Suppressor macrophage treated with lipopolysaccharide for 1 hour (primary cell): Measurements from ENCODE around the gene NAT14.

Experiments used
- DNase-seq, 3 donors: peaks; one replicate each; pipeline ENCODE4 v3.0.0-alpha.2; 2020 to 2022

The NAT14 gene

DNA sequence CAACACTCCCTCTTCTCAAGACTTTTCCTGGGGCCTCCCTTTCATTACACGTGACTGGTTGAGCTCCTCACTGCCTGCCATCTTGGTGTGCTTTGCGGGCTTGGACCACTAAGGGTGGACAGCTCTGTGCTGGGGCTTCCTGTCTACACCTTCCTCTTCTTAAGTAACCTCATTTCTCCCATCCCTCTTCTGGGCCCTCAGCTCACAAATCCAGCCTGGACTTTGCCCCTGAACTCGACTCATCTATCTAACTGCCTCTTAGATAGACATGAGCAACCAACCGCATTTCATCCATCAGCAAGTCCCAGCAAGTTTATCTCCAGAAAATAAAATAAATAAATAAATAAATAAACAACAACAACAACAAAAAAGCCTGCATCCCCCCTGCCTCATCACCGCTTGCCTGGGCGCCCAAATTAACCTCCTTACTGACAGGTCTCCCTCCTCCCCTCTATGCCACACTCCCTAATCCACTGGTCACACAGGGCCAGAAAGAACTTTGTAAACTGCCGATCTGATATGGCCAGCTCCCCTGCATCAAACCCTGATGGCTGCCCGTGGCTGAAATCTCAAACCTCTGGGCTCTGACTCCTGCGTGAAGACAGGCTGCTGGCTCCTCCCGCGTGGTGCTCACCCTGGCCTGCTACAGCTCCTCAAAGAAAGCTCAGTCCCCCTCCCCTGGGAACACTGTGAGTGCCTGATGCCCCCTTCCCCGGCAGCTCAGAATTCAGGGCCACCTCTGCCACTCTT is 31.3 kb upstream of the NAT14 start:
- DNase-seq = no peak

DNA sequence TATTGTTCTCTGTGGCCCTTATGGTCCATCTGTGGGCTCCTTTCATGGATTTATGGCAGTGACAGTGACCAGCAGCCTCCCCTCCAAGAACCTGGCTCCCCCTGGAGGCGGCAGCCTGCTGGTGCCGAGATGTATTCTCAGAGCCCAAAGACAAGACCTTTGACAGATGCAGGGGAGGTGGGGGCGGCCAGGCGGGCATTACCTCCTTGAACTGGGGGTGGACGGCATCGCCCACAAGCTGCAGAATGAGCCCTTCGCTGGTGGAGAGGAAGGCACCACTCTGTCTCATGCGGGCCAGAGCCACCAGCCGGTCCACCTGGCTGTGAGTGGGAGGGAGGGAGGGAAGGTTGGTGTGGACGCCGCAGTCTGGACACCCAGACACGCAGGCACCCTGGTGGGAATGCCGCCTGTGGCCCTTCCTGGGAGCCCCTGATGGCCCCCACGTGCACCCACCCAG is 30.2 kb upstream of the NAT14 start:
- peak; percentile 60 to 78 (median 65) for DNase-seq

DNA sequence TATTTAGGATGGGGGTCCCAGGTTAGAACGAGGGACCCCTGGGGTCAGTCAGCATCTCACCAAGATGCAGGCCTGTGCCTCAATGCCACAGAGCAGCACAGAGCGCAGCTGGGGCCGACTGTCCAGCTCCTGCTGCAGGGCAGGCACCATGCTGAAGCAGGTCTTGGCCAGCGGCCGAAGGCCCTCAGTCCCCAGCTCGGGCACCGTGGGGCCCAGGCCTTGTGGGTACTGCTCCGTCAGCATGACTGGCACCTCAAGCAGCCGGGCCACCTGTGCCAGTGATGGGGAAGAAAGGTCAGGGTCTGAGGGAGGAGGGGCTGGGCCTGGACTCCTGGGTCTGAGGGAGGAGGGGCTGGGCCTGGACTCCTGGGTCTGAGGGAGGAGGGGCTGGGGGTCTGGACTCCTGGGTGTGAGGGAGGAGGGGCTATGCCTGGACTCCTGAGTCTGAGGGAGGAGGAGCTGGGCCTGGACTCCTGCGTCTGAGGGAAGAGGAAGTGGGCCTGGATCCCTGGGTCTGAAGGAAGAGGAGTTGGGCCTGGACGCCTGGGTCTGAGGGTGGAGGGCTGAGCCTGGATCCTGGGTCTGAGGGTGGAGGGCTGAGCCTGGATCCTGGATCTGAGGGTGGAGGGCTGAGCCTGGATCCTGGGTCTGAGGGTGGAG is 29.3 kb upstream of the NAT14 start:
- no peak for DNase-seq

DNA sequence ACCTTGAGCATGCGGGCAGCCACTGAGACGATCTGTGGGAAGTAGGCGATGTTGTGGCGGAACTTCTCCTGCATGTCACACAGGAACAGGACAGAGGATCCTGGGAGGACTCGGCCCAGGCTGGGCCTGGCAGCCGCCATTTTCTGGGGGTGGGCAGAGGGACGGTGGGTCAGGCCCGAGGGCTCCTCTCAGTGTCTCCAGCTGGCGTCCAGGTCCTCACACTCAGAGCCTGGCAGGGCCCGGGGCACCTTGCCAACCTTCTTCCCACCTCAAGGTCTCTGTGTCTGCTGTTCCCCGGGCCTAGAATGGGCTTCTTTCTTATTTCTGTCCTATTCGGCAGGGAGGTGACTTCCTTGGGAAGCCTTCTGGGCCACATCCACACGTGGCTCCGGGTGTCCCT is 28.6 kb upstream of the NAT14 start:
- no peak for DNase-seq

DNA sequence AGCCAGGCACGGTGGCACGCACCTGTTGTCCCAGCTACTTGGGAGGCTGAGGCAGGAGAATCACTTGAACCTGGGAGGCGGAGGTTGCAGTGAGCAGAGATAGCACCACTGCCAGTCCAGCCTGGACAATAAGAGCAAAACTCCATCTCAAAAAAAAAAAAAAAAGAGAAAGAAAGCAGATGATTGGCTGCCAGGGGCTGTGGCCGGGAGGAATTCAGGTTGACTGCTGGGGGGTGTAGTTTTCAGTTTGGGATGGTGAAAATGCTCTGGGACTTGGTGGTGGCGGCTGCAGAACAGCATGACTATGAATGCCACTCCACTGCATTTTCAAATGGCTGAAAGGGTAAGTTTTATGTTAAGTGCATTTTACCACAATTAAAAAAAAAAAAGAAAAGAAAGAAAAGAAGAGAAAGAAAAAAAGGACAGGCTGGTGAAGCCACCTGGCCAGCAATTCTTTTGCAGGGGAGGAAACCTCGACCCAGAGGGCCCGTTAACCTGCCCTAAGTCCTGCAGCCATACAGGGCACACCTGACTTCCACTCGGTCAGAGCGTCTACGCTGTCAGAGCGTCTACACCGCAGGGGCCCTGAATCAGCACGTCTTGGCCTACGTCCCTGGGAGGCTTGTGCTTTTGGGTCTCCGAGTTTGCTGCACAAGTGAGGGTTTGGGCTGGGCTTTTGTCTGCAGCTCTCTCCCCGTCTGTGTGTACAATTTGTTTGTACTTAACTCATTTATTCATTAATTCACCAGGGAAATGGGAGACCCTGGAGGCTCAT is 27.1 kb upstream of the NAT14 start:
- no peak for DNase-seq

DNA sequence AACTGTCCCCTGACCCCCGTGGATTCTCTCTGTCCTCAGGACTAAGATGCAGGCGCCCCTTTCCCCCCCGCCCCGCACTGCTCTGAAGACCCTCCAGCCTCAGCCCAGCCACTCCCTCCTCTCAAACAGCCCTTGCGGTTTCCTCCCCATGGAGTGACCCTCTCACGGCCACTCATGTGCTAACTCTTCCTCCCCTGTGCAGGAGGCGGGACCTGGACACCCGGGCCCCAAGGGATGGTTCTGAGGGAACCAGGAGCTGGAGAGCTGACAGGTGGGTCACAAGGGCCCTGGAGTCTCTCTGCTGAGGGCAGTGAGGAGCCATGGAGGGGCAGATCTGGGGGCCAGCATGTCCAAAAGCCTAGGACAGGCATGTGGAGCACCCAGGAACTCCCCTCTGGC is 25.4 kb upstream of the NAT14 start:
- no peak for DNase-seq

DNA sequence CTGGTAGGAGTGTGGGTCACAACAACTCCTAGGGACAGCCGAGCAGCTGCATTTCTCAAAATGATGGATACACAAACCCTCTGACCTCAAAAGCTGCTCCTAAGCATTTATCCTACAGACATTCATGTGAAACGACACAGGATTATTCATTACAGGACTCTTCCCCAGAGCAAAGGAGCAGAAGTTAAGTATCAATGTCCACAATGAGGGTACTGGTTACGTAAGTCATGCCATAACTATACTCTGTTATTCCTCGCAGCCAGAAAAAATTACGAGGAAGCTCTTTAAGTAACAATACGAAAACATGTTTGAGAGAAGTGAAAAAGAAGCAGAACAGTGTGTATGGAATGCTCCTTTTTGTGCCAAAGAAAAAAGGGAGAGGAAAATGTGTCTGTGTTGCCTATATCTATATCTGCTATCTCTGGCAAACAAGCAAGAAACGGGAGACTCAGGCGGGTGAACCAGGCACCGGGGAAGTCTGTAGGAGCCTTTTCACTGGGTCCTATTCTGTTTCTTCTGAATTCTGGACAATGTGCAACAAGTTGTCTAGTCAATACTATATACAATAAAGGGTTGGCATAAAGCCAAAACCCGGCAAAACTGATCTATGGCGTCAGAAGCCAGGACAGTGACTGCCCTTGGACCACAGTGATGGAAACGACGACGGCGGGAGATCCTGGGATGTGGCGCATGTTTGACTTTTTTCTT is 24.9 kb upstream of the NAT14 start:
- DNase-seq = no peak

DNA sequence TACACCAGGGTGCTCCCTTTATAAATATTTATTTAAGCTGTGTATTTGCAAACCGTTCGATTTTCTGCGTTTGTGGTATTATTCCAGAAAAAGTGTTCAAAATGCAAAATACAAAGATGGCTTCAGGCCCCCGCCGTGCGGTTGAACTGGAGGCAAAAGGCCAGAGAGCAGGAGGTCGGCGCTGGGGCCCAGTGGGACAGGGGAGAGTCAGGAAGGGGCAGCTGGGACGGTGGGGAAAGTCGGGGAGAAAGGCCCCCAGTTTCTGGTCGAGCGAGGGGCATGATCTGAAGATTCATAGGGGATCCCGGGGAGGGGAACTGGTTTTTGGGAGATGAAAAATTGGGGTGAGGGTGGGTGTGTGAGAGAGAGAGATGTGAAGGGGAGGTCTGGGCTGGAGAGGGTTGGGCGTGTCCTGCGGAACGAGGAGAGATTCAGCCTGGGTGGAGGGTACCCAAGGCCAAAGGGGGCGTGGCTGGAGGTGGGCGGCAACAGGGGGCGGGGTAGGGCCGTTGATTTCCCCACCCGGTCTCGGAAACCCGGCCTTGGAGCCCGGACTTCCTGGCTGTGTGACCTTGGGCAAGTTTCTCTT is 24.2 kb upstream of the NAT14 start:
- peak; percentile 63 to 78 (median 69) for DNase-seq

DNA sequence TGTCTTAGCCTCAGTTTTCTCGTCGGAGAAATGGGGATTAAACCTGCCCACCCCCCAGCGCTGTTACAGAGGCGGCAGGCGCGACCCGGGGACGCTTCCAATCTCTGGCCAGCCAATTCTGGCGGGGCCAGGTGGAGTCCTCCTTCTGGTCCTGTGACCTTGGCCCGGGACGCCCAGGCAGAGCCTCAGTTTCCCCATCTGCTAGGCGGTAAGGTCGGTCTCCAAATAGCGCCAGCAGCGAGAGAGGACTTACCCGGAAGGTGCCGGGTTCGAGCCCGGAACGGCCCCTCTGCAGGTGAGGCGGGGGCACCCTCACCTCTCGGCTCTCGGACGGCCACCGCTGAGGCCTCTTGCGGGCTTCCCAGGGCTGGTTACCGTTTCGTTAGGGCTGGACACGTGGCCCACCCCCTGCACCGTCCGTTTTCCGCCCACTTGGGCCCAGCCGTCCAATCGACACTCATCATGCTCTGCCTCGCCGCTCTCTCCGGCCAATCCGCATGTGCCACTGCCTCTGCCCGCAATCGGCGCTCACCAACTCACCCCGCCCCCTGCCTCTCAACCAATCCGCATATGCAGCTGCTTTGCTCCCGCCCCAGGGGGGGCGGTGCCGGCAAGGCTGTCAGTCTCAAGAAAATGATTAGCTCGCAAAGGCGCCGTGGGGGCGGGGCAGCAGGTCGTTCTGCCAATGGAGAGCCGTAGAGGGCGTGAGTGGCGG is 23.6 kb upstream of the NAT14 start, which contains the start of gene ISOC2:
Gene ISOC2 (minus strand): TSS at position 384 of the 715 bp plus-strand sequence. CDS start 5,156 bp downstream, outside the sequence.
- DNase-seq = peak; percentile 100

DNA sequence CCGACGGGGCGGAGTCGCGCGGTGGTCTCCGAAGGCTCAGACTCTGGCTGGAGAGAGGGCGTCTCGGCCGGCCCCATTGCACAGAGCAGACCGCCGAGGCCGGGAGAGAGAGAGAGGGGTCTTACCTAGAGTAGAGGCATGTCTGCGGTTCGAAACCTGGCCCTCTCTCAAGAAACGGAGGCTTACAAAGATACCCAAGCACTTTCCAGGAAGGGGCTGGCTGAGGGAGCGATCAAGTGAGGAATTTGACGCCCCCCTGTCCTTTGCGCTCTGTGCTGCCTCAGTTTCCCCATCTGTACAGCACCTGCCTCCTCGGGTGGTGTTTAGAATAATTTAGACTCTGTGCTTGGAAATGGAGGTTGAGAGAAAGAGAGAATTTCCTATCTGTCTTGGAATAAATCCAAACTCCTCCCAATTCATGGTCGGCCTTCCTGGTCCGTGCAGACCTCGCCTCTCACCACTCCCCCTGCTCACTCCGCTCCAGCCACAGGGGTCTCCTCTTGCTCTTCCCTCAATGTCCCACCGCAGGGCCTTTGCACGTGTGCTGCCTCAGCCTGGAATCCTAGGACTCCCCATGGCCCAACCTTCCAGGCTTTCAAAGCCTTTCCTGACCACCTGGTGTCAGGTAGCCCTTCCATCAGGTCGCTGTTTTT is 22.9 kb upstream of the NAT14 start:
- peak; percentile 37 to 42 (median 38) for DNase-seq

DNA sequence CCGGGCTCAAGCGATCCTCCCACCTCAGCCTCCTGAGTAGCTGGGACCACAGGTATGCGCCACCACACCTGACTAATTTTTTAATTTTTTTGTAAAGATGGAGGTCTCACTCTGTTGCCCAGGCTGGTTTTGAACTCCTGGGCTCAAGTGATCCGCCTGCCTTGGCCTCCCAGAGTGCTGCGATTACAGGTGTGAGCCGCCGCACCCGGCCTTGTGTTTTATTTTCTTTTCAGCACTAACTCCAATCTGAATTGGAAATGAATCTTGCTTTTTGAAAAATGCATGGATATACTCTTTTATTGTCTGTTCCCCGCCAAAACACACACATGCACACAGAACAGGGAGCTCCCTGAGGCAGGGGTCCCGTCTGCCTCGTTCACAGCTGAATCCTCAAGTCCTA is 22.3 kb upstream of the NAT14 start:
- no peak for DNase-seq

DNA sequence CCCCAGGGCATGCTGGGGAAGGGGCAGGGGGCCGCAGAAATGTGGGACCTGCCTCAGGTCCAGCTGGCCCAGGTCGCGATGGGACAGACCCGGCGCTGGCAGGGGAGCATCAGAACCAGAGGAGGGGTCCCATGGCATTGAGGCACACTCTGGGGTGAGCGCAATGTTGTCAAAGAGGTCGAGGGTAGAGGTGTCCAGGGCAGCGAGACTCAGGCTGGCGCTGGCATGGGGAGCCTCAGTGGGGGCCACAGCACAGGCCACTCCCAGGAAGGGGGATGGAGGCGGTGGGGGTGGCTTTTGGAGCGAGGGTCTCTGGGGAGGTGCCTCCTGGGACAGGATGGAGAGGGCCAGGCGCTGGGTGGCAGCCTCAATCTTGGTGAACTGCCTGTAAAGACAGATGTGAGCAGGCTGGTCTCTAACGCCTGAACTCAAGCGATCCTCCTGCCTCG is 21.4 kb upstream of the NAT14 start:
- no peak for DNase-seq

DNA sequence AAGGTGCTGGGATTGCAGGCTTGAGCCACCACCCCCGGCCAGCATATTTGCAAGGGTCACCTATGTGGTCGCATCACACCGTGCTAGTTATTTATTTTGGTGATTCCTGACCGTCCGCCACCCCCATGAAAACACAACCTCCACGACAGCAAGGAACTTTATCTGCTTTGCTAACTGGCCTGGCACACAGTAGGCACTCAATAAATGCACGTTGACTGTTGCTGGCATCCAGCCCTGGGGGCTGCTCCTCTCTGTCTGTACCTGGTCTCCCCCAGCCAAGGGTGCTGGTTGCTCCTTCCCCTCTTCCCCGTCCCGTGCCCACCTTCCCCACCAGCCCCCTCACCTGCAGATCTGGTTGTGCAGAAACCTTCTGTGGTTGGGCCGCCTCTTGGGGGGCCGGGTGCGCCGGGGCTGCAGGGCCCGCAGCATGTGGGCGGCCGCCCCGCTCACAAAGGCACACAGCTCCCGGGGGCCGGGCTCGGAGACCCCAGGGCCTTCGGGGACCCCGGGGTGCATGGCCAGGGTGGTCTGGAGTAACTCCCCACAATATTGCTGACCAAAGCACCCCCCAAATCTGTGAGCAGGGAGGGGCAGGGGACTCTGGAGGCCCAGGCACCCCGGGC is 20.8 kb upstream of the NAT14 start:
- DNase-seq = no peak

DNA sequence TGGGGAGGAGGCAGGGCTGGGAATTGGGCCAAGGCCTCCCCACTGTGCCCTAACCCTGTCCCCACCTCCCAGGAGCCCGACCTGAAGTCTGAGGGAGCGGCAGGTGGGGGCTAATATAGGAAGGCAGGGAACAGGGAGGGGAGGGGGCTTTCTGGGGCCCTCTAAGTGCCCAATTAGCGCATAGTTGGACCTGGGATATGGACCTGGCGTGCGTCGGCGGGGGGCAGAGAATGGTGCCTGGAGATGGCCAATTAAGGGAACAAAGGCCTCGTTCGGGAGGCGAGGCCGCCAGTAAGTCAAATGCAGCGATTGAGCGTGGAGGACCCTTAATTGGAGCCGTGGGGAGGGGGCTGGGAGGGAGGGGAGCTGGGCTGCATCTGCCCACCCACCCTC is 20.3 kb upstream of the NAT14 start, which contains the start of gene C19orf85:
Gene C19orf85 (minus strand): TSS at position 90 of the 393 bp plus-strand sequence. CDS start 197 bp downstream, outside the sequence.
- no peak for DNase-seq

DNA sequence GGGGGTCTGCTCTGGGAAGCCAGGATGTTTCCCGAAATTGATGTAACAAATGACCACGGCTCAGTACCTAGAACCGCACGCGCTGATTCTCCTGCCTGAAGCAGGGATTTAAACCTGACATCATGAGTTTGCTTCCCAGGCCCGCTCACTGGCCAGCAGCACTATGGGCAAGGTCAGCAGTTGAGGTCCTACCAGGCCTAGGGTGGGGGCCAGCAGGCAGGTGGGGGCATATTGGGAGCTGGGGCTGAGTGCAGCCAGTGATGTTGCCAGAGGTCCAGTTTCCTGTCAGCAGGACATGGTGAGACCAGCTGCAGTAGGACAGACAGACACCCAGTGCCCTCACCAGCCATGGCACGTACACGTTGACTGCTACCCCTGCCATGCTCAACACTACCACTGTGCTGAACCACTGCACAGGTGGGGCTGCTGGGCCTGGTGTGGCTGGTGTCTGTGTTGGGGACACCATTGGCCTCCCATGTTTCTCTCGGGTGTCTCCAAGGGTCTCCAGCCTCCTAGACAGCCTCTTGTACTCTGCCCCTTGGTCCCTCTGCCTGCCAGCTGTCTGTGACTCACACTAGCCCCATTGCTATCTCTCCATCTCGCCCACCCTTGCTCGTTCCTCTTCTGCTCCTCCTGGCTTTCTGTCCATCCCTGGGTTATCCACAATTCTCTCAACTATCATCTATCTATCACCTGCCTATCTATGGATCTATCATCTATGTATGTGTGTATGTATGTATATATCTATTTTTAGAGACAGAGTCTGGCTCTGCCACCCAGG is 19.3 kb upstream of the NAT14 start:
- no peak for DNase-seq

DNA sequence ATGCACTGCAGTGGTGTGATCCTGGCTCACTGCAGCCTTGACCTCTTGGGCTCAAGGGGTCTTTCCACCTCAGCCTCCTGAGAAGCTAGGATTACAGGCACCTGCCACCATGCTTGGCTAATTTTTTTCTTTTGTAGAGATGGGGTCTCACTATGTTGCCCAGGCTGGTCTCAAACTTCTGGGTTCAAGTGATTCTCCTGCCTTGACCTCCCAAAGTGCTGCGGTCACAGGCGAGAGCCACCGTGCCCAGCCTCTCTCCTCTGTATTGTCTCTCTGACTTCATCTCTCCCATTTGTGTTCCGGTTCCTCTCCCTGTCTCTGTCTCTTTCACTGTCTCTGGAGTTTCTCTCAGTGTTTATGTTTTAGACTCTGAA is 18.8 kb upstream of the NAT14 start:
- no peak for DNase-seq

DNA sequence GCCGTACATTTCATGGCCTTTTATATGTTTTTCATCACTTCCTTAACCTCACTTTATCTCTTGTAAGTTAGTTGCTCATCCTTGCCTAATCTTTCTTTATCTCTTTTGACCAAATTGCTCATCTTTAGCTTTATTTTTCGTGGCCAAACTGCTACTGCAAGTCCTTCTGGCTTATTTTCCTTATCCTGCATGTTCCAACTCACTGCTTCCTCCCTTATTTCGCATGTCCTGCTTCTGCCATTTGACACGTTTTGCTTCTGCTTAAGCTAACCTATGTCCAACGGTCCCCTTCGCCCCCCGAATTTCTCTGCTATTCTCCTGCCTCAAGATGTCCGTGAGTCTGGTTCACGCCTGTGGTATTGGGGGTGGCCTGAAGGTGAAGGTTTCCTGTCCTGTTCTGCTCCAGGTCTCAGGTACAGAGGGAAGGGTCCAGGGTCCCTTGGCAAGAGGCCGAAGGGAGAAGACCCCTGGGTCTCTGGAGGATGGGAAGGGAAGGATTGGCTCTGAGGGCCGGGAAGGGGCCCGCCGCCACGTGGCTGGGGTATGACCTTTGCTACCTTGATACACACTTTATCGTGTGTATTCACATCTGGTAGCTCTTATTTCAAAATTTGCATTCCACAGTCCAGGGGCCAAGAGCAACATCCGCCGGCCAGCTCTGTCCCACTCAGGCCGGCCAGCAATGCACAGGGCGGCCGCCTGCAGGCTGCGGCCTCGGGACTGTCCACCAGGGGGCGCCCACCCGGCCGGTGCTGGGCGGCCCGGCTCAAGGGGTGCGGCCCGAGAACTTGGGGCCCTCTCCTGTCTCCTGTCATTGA is 17.5 kb upstream of the NAT14 start:
- peak; percentile 59 to 84 (median 73) for DNase-seq

DNA sequence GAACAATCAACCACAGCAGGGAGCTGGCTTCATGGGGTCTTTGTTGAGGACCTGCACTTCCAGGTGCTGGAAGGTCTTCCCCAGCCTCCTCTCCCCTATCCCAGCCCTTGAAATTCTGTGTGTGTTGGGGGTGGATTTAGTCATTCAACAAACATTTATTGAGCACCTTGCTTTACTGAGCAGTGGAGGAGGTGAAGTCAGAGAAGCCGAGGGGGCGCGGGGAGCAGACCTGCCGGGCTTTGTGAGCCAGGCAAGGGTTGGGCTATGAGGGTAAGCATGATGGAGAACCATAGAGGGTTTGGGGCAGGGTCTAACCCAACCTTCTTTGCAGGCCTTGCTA is 17.0 kb upstream of the NAT14 start:
- no peak for DNase-seq

DNA sequence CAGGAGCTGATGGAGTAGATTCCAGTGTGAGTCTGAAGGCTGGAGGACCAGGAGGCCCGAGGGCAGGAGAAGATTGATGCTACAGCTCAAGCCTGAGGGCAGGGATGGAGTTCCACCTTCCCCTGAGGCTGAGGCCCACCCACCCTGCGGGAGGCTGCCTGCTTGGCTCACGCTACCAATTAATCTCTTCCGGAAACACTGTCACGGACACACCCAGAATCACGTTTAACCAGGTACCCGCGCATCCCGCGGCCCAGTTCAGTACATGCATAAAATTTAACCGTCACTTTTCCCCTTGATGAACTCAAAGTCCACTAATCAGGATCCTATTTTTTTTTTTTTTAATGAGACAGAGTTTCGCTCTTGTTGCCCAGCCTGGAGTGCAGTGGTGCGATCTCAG is 13.7 kb upstream of the NAT14 start:
- DNase-seq = no peak
